ENCODE data around the gene ERP27. TPM values are rescaled to one million over a fixed set of nuclear protein-coding genes. Genes with fewer than 3 reads are reported as not detected.

ERP27 gene
- total RNA-seq, 2 donors from 2014 or later: 79.1 to 131 TPM

- 72 to 82% methylated on average over 9 of the region's 9 CpGs for WGBS, 2 donors
- intact Hi-C loops (cut with DNase I): no loop called here
- no peak for ATAC-seq
- no peak for TF ChIP-seq POLR2A (IDR thresholded peaks at IDR 0.05)
- TF ChIP-seq, protein P1, sequence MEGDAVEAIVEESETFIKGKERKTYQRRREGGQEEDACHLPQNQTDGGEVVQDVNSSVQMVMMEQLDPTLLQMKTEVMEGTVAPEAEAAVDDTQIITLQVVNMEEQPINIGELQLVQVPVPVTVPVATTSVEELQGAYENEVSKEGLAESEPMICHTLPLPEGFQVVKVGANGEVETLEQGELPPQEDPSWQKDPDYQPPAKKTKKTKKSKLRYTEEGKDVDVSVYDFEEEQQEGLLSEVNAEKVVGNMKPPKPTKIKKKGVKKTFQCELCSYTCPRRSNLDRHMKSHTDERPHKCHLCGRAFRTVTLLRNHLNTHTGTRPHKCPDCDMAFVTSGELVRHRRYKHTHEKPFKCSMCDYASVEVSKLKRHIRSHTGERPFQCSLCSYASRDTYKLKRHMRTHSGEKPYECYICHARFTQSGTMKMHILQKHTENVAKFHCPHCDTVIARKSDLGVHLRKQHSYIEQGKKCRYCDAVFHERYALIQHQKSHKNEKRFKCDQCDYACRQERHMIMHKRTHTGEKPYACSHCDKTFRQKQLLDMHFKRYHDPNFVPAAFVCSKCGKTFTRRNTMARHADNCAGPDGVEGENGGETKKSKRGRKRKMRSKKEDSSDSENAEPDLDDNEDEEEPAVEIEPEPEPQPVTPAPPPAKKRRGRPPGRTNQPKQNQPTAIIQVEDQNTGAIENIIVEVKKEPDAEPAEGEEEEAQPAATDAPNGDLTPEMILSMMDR (IDR thresholded peaks at IDR 0.05): no peak
- no peaks in the 10 kb centered on the region for H3K27me3 ChIP-seq
- no peak for DNase-seq
- no peaks in the 10 kb centered on the region for H3K9me3 ChIP-seq
- no peak overlapping the region for H3K27ac ChIP-seq
- peaks cover 5% of the 10 kb centered on the region for H3K4me1 ChIP-seq
- no peak overlapping the region for H3K4me3 ChIP-seq
- no peaks in the 10 kb centered on the region for H3K36me3 ChIP-seq (replicated peaks in 1 of 2; ENCODE audit: insufficient read depth in 1 of 2, low read depth in 2 of 2)
These were observed 17.9 kb upstream of the ERP27 start for GRCh38 chr12:14956024-14956891.

GRCh38 chr12:14954269-14954668, 15.9 kb upstream of the ERP27 start:
- intact Hi-C loops (cut with DNase I): no loop called here
- 81 to 84% methylated on average over 4 of the region's 4 CpGs for WGBS, 2 donors
- Histone ChIP-seq H3K27ac (no peak overlapping the region), H3K27me3 (no peaks in the 10 kb centered on the region), H3K36me3 (replicated peaks in 1 of 2; ENCODE audit: insufficient read depth in 1 of 2, low read depth in 2 of 2) (no peaks in the 10 kb centered on the region), H3K9me3 (no peaks in the 10 kb centered on the region), H3K4me1 (peaks cover 4% of the 10 kb centered on the region), H3K4me3 (no peak overlapping the region)
- no peak for TF ChIP-seq POLR2A (IDR thresholded peaks at IDR 0.05)
- TF ChIP-seq, protein P1 (IDR thresholded peaks at IDR 0.05): no peak
- ATAC-seq (no peak), DNase-seq (no peak)

GRCh38 chr12:14953752-14954151, 15.4 kb upstream of the ERP27 start:
- Histone ChIP-seq H3K36me3 (replicated peaks in 1 of 2; ENCODE audit: insufficient read depth in 1 of 2, low read depth in 2 of 2) (no peaks in the 10 kb centered on the region), H3K4me3 (no peak overlapping the region), H3K27ac (no peak overlapping the region), H3K4me1 (peaks cover 9% of the 10 kb centered on the region), H3K9me3 (no peaks in the 10 kb centered on the region), H3K27me3 (no peaks in the 10 kb centered on the region)
- ATAC-seq (no peak), DNase-seq (no peak)
- TF ChIP-seq, protein P1 (IDR thresholded peaks at IDR 0.05): no peak
- no peak for TF ChIP-seq POLR2A (IDR thresholded peaks at IDR 0.05)
- intact Hi-C loops (cut with DNase I): no loop called here
- 88 to 100% methylated on average over 1 of the region's 1 CpG for WGBS, 2 donors

GRCh38 chr12:14952299-14952921, 14.1 kb upstream of the ERP27 start:
- TF ChIP-seq POLR2A (IDR thresholded peaks at IDR 0.05): no peak
- TF ChIP-seq, protein P1 (IDR thresholded peaks at IDR 0.05): no peak
- DNase-seq: peak in 1 of 4 donors; percentile 48
- H3K27me3 ChIP-seq: no peaks in the 10 kb centered on the region
- H3K4me3 ChIP-seq: no peak overlapping the region
- WGBS, 2 donors: 63 to 67% methylated on average over 7 of the region's 7 CpGs
- intact Hi-C loops (cut with DNase I): no loop called here
- H3K27ac ChIP-seq: peak overlapping the region in 2 of 4 donors; percentile 15 to 30
- H3K4me1 ChIP-seq: peaks cover 22% of the 10 kb centered on the region
- no peaks in the 10 kb centered on the region for H3K9me3 ChIP-seq
- peak; percentile 62 for ATAC-seq
- H3K36me3 ChIP-seq (replicated peaks in 1 of 2; ENCODE audit: insufficient read depth in 1 of 2, low read depth in 2 of 2): no peaks in the 10 kb centered on the region

All from body of pancreas (tissue), 4 donors.